Sigmoid colon (tissue), 7 donors: ENCODE measurements around the gene PHLDB1. TPM values are rescaled to one million over a fixed set of nuclear protein-coding genes. Genes with fewer than 3 reads are reported as not detected.

Source experiments
- DNase-seq: peaks from one replicate; pipeline ENCODE4 v3.0.0-alpha.2; 2019
- H3K27ac ChIP-seq, 4 donors: fragments of 200-600 bp; sonication (generic); one replicate each; pipeline ENCODE4 v1.5.1; 2016 to 2019; ENCODE audit warnings: mild to moderate bottlenecking in 1 of 4
- H3K27me3 ChIP-seq, 3 donors: fragments of 200-600 bp; sonication (generic); one replicate each; pipeline ENCODE4 v1.5.1; 2019; ENCODE audit warnings: mild to moderate bottlenecking in 1 of 3
- H3K36me3 ChIP-seq, 4 donors: fragments of 200-600 bp; sonication (generic); one replicate each; pipeline ENCODE4 v1.5.1; 2016 to 2019
- H3K4me1 ChIP-seq, 4 donors: fragments of 200-600 bp; sonication (generic); one replicate each; pipeline ENCODE4 v1.5.1; 2017 to 2019
- H3K4me3 ChIP-seq, 4 donors: fragments of 200-600 bp; sonication (generic); one replicate each; pipeline ENCODE4 v1.5.1; 2017 to 2019; ENCODE audit warnings: mild to moderate bottlenecking in 2 of 4, moderate library complexity in 1 of 4
- H3K9me3 ChIP-seq, 4 donors: fragments of 200-600 bp in 3 of 4; sonication (generic) in 3 of 4; one replicate each; pipeline versions ENCODE4 v1.5.1 to v1.6.1; 2013 to 2019
- CTCF ChIP-seq, 4 experiments: fragments of 450-650 bp in 3 of 4; fragments of 200-600 bp in 1 of 4; IDR thresholded peaks; one replicate each; pipeline ENCODE4 v1.5.1; 2016 to 2019; ENCODE audit warnings: antibody characterized with exemption in 4 of 4, mild to moderate bottlenecking in 3 of 4, moderate library complexity in 2 of 4
- EP300 ChIP-seq, 4 donors: sonication (generic); formaldehyde crosslinking; IDR thresholded peaks; one replicate each; pipeline ENCODE4 v1.6.1; 2017; ENCODE audit warnings: antibody characterized with exemption in 4 of 4
- POLR2A ChIP-seq, 2 donors: fragments of 450-650 bp; IDR thresholded peaks; one replicate each; pipeline ENCODE4 v1.6.1; 2016; ENCODE audit warnings: antibody characterized with exemption in 2 of 2, mild to moderate bottlenecking in 2 of 2, moderate library complexity in 2 of 2
- POLR2AphosphoS5 ChIP-seq, 4 donors: sonication (generic); formaldehyde crosslinking; IDR thresholded peaks; one replicate each; pipeline ENCODE4 v1.6.1; 2017; ENCODE audit warnings: antibody characterized with exemption in 4 of 4
- WGBS, 2 donors: extraction: QIAGEN DNeasy Blood & Tissue Kit; methylation state at CpG; one replicate each; pipeline ENCODE4 v1.1.7; 2013; 5-methylcytosine and 5-hydroxymethylcytosine counted together
- intact Hi-C: fragments of 100-400 bp; cut with DNase I; formaldehyde crosslinking; loops from one replicate; pipeline ENCODE4 v1.15.1; 2023
- polyA plus RNA-seq, 3 donors: library from polyadenylated mRNA; stranded (reverse); fragments of 200-250 nt; gene quantifications; one replicate each; pipeline ENCODE4 v1.2.3, GENCODE V29; 2013
- total RNA-seq, 4 donors: library from RNA; depleted of rRNA; stranded (reverse); fragments of >200 nt; gene quantifications; one replicate each; pipeline ENCODE4 v1.1.0, GENCODE V29; 2016
- donor health status: healthy with polysubstance abuse.
- donor health status: Bipolar disorder and iron deficiency.
- donor health status: healthy.

The PHLDB1 gene
- total and polyA plus RNA-seq, 7 donors, result 33.6 to 126 (median 51.8) TPM

- TF ChIP-seq POLR2AphosphoS5 (IDR thresholded peaks at IDR 0.05), result no peak
- TF ChIP-seq EP300 (IDR thresholded peaks at IDR 0.05), result no peak
- TF ChIP-seq CTCF (IDR thresholded peaks at IDR 0.05), result no peak
- TF ChIP-seq POLR2A (IDR thresholded peaks at IDR 0.05), result no peak
- Histone ChIP-seq H3K36me3 (peaks cover 30 to 96% (median 67%) of the 10 kb centered on the region in 4 donors), H3K27me3 (no peaks in the 10 kb centered on the region), H3K9me3 (no peaks in the 10 kb centered on the region), H3K4me1 (peaks cover 0 to 6% (median 0%) of the 10 kb centered on the region in 4 donors), H3K27ac (no peak overlapping the region), H3K4me3 (no peak overlapping the region)
- no peak for DNase-seq
- WGBS, 2 donors, result 97% methylated on average over 8 of the region's 8 CpGs
- intact Hi-C loops, result no loop called here
Observed at GRCh38 chr11:118650366-118650765, 43.0 kb downstream of the PHLDB1 start.

- Histone ChIP-seq H3K9me3 (no peaks in the 10 kb centered on the region), H3K4me1 (peaks cover 0 to 6% (median 0%) of the 10 kb centered on the region in 4 donors), H3K27ac (no peak overlapping the region), H3K36me3 (peaks cover 25 to 98% (median 68%) of the 10 kb centered on the region in 4 donors), H3K27me3 (no peaks in the 10 kb centered on the region), H3K4me3 (no peak overlapping the region)
- TF ChIP-seq EP300 (IDR thresholded peaks at IDR 0.05), result no peak
- TF ChIP-seq POLR2A (IDR thresholded peaks at IDR 0.05), result no peak
- no peak for TF ChIP-seq CTCF (IDR thresholded peaks at IDR 0.05)
- TF ChIP-seq POLR2AphosphoS5 (IDR thresholded peaks at IDR 0.05), result no peak
- intact Hi-C loops, result no loop called here
- DNase-seq, result no peak
- 92 to 93% methylated on average over 3 of the region's 3 CpGs for WGBS, 2 donors
Observed at GRCh38 chr11:118651820-118652219, 44.4 kb downstream of the PHLDB1 start.

- no peak overlapping the region for H3K27ac ChIP-seq
- TF ChIP-seq POLR2AphosphoS5 (IDR thresholded peaks at IDR 0.05), result no peak
- TF ChIP-seq POLR2A (IDR thresholded peaks at IDR 0.05), result no peak
- TF ChIP-seq EP300 (IDR thresholded peaks at IDR 0.05), result no peak
- TF ChIP-seq CTCF (IDR thresholded peaks at IDR 0.05), result no peak
- no peaks in the 10 kb centered on the region for H3K27me3 ChIP-seq
- H3K4me3 ChIP-seq, result no peak overlapping the region
- peaks cover 25 to 98% (median 68%) of the 10 kb centered on the region in 4 donors for H3K36me3 ChIP-seq
- intact Hi-C loops, result no loop called here
- no peaks in the 10 kb centered on the region for H3K9me3 ChIP-seq
- DNase-seq, result no peak
- 52 to 75% methylated on average over 4 of the region's 4 CpGs for WGBS, 2 donors
- peaks cover 0 to 6% (median 0%) of the 10 kb centered on the region in 4 donors for H3K4me1 ChIP-seq
Observed at GRCh38 chr11:118652681-118653181, 45.3 kb downstream of the PHLDB1 start.

- no peak for DNase-seq
- H3K4me1 ChIP-seq, result peaks cover 0 to 7% (median 3%) of the 10 kb centered on the region in 4 donors
- intact Hi-C loops, result no loop called here
- no peaks in the 10 kb centered on the region for H3K27me3 ChIP-seq
- H3K27ac ChIP-seq, result no peak overlapping the region
- TF ChIP-seq EP300 (IDR thresholded peaks at IDR 0.05) (no peak), CTCF (IDR thresholded peaks at IDR 0.05) (no peak), POLR2AphosphoS5 (IDR thresholded peaks at IDR 0.05) (no peak), POLR2A (IDR thresholded peaks at IDR 0.05) (no peak)
- no peak overlapping the region for H3K4me3 ChIP-seq
- H3K9me3 ChIP-seq, result no peaks in the 10 kb centered on the region
- 91 to 93% methylated on average over 8 of the region's 8 CpGs for WGBS, 2 donors
- peaks cover 25 to 90% (median 60%) of the 10 kb centered on the region in 4 donors for H3K36me3 ChIP-seq
Observed at GRCh38 chr11:118653684-118654390, 46.4 kb downstream of the PHLDB1 start.
